Peyer's patch (tissue), 4 donors: Measurements from ENCODE around the gene EPC2. TPM values are rescaled to one million over a fixed set of nuclear protein-coding genes. Genes with fewer than 3 reads are reported as not detected.
A peak's percentile ranks its signal among the peaks of the same experiment; 100 is the strongest.

Source experiments
- DNase-seq, 3 donors: peaks; one replicate each; pipeline ENCODE4 v3.0.0-alpha.2; 2017 to 2019
- H3K27ac ChIP-seq, 4 donors: fragments of 200-600 bp; sonication (generic); one replicate each; pipeline ENCODE4 v1.5.1; 2016 to 2019
- H3K27me3 ChIP-seq, 2 donors: fragments of 200-600 bp; sonication (generic); one replicate each; pipeline ENCODE4 v1.5.1; 2019
- H3K36me3 ChIP-seq, 3 donors: fragments of 200-600 bp; sonication (generic); one replicate each; pipeline ENCODE4 v1.5.1; 2016 to 2019
- H3K4me1 ChIP-seq, 4 donors: fragments of 200-600 bp; sonication (generic); one replicate each; pipeline ENCODE4 v1.5.1; 2016 to 2019
- H3K4me3 ChIP-seq, 4 donors: fragments of 200-600 bp; sonication (generic); 1 replicate in 3 of 4; 2 replicates in 1 of 4; pipeline ENCODE4 v1.5.1; 2016 to 2019; ENCODE audit warnings: mild to moderate bottlenecking in 1 of 4
- H3K9me3 ChIP-seq, 4 donors: fragments of 200-600 bp; sonication (generic); one replicate each; pipeline ENCODE4 v1.5.1; 2016 to 2019; ENCODE audit warnings: mild to moderate bottlenecking in 1 of 4
- CTCF ChIP-seq, 6 experiments: fragments of 450-650 bp in 4 of 6; fragments of 200-600 bp in 2 of 6; sonication (generic) in 1 of 6; IDR thresholded peaks; one replicate each; pipeline ENCODE4 v1.5.1; 2017 to 2019; ENCODE audit warnings: antibody characterized with exemption in 6 of 6, mild to moderate bottlenecking in 3 of 6, moderate library complexity in 1 of 6
- POLR2A ChIP-seq, 2 donors: fragments of 450-650 bp; IDR thresholded peaks; one replicate each; pipeline ENCODE4 v1.5.1; 2017; ENCODE audit warnings: antibody characterized with exemption in 2 of 2, mild to moderate bottlenecking in 2 of 2, moderate library complexity in 2 of 2
- total RNA-seq, 4 donors: library from RNA; depleted of rRNA; stranded (reverse); fragments of >200 nt; gene quantifications; one replicate each; pipeline ENCODE4 v1.1.0, GENCODE V29; 2016

The EPC2 gene
- total RNA-seq, 4 donors from 2014 or later, result 22.6 to 70.1 (median 28.3) TPM

GRCh38 chr2:148640767-148641166 is 3.8 kb upstream of the EPC2 start:
- no peak for DNase-seq
- no peaks in the 10 kb centered on the region for H3K36me3 ChIP-seq
- no peak overlapping the region for H3K4me3 ChIP-seq
- TF ChIP-seq POLR2A (IDR thresholded peaks at IDR 0.05), result no peak
- no peak for TF ChIP-seq CTCF (IDR thresholded peaks at IDR 0.05)
- no peaks in the 10 kb centered on the region for H3K9me3 ChIP-seq
- peaks cover 0 to 8% (median 1%) of the 10 kb centered on the region in 4 donors for H3K4me1 ChIP-seq
- H3K27me3 ChIP-seq, result no peaks in the 10 kb centered on the region
- H3K27ac ChIP-seq, result no peak overlapping the region

GRCh38 chr2:148642112-148642744 is 2.3 kb upstream of the EPC2 start:
- no peak overlapping the region for H3K27ac ChIP-seq
- TF ChIP-seq POLR2A (IDR thresholded peaks at IDR 0.05), result no peak
- TF ChIP-seq CTCF (IDR thresholded peaks at IDR 0.05), result no peak
- peaks cover 0 to 18% (median 1%) of the 10 kb centered on the region in 4 donors for H3K4me1 ChIP-seq
- no peaks in the 10 kb centered on the region for H3K9me3 ChIP-seq
- H3K36me3 ChIP-seq, result no peaks in the 10 kb centered on the region
- DNase-seq, result no peak
- no peak overlapping the region for H3K4me3 ChIP-seq
- H3K27me3 ChIP-seq, result no peaks in the 10 kb centered on the region

- DNase-seq, result peak in 1 of 3 donors; percentile 31
- no peaks in the 10 kb centered on the region for H3K9me3 ChIP-seq
- H3K27me3 ChIP-seq, result no peaks in the 10 kb centered on the region
- TF ChIP-seq POLR2A (IDR thresholded peaks at IDR 0.05) (no peak), CTCF (IDR thresholded peaks at IDR 0.05) (no peak)
- peaks cover 0 to 18% (median 1%) of the 10 kb centered on the region in 4 donors for H3K4me1 ChIP-seq
- no peaks in the 10 kb centered on the region for H3K36me3 ChIP-seq
- H3K4me3 ChIP-seq, result no peak overlapping the region
- H3K27ac ChIP-seq, result no peak overlapping the region
Measured at GRCh38 chr2:148642891-148643416, 1.6 kb upstream of the EPC2 start.

- no peak for DNase-seq
- Histone ChIP-seq H3K4me1 (peaks cover 0 to 21% (median 1%) of the 10 kb centered on the region in 4 donors), H3K9me3 (no peaks in the 10 kb centered on the region), H3K4me3 (peak overlapping the region in 3 of 4 donors; percentile 91 to 98 (median 95)), H3K27me3 (no peaks in the 10 kb centered on the region), H3K36me3 (no peaks in the 10 kb centered on the region), H3K27ac (peak overlapping the region in 1 of 4 donors; percentile 99)
- TF ChIP-seq POLR2A (IDR thresholded peaks at IDR 0.05) (no peak), CTCF (IDR thresholded peaks at IDR 0.05) (no peak)
Measured at GRCh38 chr2:148643421-148643820, 1.1 kb upstream of the EPC2 start.

GRCh38 chr2:148644883-148645538 is 460 bp downstream of the EPC2 start:
- H3K4me1 ChIP-seq, result peaks cover 0 to 26% (median 1%) of the 10 kb centered on the region in 4 donors
- peak; percentile 90 to 97 (median 96) for DNase-seq
- no peaks in the 10 kb centered on the region for H3K9me3 ChIP-seq
- H3K27me3 ChIP-seq, result no peaks in the 10 kb centered on the region
- TF ChIP-seq POLR2A (IDR thresholded peaks at IDR 0.05), result peak in 1 of 2 donors; percentile 5
- peak in 4 of 6 experiments; percentile 31 to 43 (median 39) for TF ChIP-seq CTCF (IDR thresholded peaks at IDR 0.05)
- peak overlapping the region; percentile 90 to 98 (median 93) for H3K4me3 ChIP-seq
- H3K36me3 ChIP-seq, result no peaks in the 10 kb centered on the region
- peak overlapping the region; percentile 99 to 100 (median 100) for H3K27ac ChIP-seq
